Hepatocyte (in vitro differentiated cells): ENCODE measurements around the gene GPC4.

Source experiments
- CTCF ChIP-seq: fragments of 200-600 bp; sonication (generic); IDR thresholded peaks from 2 replicates; pipeline ENCODE4 v1.5.1; 2016; ENCODE audit warnings: antibody characterized with exemption, mild to moderate bottlenecking; ENCODE audit not compliant: poor library complexity
- EZH2 ChIP-seq: fragments of 200-600 bp; sonication (generic); IDR thresholded peaks from 2 replicates; pipeline ENCODE4 v1.6.1; 2016; ENCODE audit warnings: antibody characterized with exemption, mild to moderate bottlenecking, borderline replicate concordance

GRCh38 chrX:133413218-133413925 lies 1.9 kb downstream of the GPC4 start:
- TF ChIP-seq CTCF (no peak), EZH2 (no peak)
